ENCODE data around the gene TMSB4Y.

The TMSB4Y gene

GRCh38 chrY:13708038-13708437, 4.3 kb downstream of the TMSB4Y start:
- Histone ChIP-seq H3K9ac (ENCODE audit: low read length) (no peak overlapping the region), H3F3A (ENCODE audit: insufficient read depth, low read length) (no peaks in the 10 kb centered on the region), H3K79me2 (ENCODE audit: low read length) (no peaks in the 10 kb centered on the region), H2AFZ (ENCODE audit: low read length) (no peak overlapping the region), H3K9me2 (replicated peaks; ENCODE audit: insufficient read depth, low read length) (no peaks in the 10 kb centered on the region), H3K9me3 (replicated peaks; ENCODE audit: insufficient read depth, low read length) (no peaks in the 10 kb centered on the region), H4K20me1 (ENCODE audit: insufficient read depth, low read length) (no peaks in the 10 kb centered on the region), H3K27me3 (replicated peaks; ENCODE audit: insufficient read depth, low read length) (no peaks in the 10 kb centered on the region), H3K27ac (ENCODE audit: low read length) (no peak overlapping the region), H3K4me1 (ENCODE audit: low read length) (no peaks in the 10 kb centered on the region), H3K4me2 (ENCODE audit: low read depth, low read length) (no peak overlapping the region), H3K36me3 (replicated peaks; ENCODE audit: insufficient read depth, low read length) (no peaks in the 10 kb centered on the region), H3K4me3 (ENCODE audit: low read length) (no peak overlapping the region)
- DNase-seq = no peak
- no peak for TF ChIP-seq EZH2 (optimal IDR thresholded peaks at IDR 0.05; ENCODE audit: low read depth, low read length)
- TF ChIP-seq, protein P1, sequence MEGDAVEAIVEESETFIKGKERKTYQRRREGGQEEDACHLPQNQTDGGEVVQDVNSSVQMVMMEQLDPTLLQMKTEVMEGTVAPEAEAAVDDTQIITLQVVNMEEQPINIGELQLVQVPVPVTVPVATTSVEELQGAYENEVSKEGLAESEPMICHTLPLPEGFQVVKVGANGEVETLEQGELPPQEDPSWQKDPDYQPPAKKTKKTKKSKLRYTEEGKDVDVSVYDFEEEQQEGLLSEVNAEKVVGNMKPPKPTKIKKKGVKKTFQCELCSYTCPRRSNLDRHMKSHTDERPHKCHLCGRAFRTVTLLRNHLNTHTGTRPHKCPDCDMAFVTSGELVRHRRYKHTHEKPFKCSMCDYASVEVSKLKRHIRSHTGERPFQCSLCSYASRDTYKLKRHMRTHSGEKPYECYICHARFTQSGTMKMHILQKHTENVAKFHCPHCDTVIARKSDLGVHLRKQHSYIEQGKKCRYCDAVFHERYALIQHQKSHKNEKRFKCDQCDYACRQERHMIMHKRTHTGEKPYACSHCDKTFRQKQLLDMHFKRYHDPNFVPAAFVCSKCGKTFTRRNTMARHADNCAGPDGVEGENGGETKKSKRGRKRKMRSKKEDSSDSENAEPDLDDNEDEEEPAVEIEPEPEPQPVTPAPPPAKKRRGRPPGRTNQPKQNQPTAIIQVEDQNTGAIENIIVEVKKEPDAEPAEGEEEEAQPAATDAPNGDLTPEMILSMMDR (IDR thresholded peaks at IDR 0.05; ENCODE audit: low read length) = no peak
- no peak for TF ChIP-seq EZH2phosphoT487 (IDR thresholded peaks at IDR 0.05; ENCODE audit: low read length)

- no peaks in the 10 kb centered on the region for H3K9me2 ChIP-seq (replicated peaks; ENCODE audit: insufficient read depth, low read length)
- TF ChIP-seq EZH2phosphoT487 (IDR thresholded peaks at IDR 0.05; ENCODE audit: low read length) (no peak), EZH2 (optimal IDR thresholded peaks at IDR 0.05; ENCODE audit: low read depth, low read length) (no peak)
- TF ChIP-seq, protein P1 (IDR thresholded peaks at IDR 0.05; ENCODE audit: low read length) = no peak
- H3K27ac ChIP-seq (ENCODE audit: low read length) = no peak overlapping the region
- no peaks in the 10 kb centered on the region for H4K20me1 ChIP-seq (ENCODE audit: insufficient read depth, low read length)
- H3F3A ChIP-seq (ENCODE audit: insufficient read depth, low read length) = no peaks in the 10 kb centered on the region
- H3K4me3 ChIP-seq (ENCODE audit: low read length) = no peak overlapping the region
- H3K36me3 ChIP-seq (replicated peaks; ENCODE audit: insufficient read depth, low read length) = no peaks in the 10 kb centered on the region
- H3K4me2 ChIP-seq (ENCODE audit: low read depth, low read length) = no peak overlapping the region
- H3K79me2 ChIP-seq (ENCODE audit: low read length) = no peaks in the 10 kb centered on the region
- no peak overlapping the region for H3K9ac ChIP-seq (ENCODE audit: low read length)
- H3K27me3 ChIP-seq (replicated peaks; ENCODE audit: insufficient read depth, low read length) = no peaks in the 10 kb centered on the region
- no peaks in the 10 kb centered on the region for H3K4me1 ChIP-seq (ENCODE audit: low read length)
- H2AFZ ChIP-seq (ENCODE audit: low read length) = no peak overlapping the region
- DNase-seq = no peak
- H3K9me3 ChIP-seq (replicated peaks; ENCODE audit: insufficient read depth, low read length) = no peaks in the 10 kb centered on the region
Observed at GRCh38 chrY:13718996-13719395, 15.3 kb downstream of the TMSB4Y start.

DNA sequence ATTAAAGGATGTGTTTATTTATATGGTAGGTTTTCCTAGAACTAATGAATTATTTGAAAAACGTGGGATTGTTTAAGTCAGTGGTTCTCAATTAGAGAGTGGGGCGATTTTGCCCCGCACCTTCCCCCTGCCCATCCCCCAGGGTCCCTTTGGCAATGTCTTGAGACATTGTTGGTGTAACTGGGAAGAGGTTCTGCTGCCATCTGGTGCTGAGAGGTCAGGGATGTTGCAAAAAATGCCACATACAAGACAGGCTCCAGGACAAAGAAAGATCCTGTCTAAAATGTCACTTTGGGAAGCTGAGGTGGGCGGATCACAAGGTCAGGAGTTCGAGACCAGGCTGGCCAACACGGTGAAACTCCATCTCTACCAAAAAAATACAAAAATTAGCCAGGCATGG, 25.8 kb downstream of the TMSB4Y start:
- H3K9ac ChIP-seq (ENCODE audit: low read length) = no peak overlapping the region
- no peaks in the 10 kb centered on the region for H3F3A ChIP-seq (ENCODE audit: insufficient read depth, low read length)
- DNase-seq = no peak
- H3K27me3 ChIP-seq (replicated peaks; ENCODE audit: insufficient read depth, low read length) = no peaks in the 10 kb centered on the region
- no peak overlapping the region for H3K27ac ChIP-seq (ENCODE audit: low read length)
- H3K79me2 ChIP-seq (ENCODE audit: low read length) = no peaks in the 10 kb centered on the region
- no peak overlapping the region for H3K4me3 ChIP-seq (ENCODE audit: low read length)
- no peaks in the 10 kb centered on the region for H3K4me1 ChIP-seq (ENCODE audit: low read length)
- no peak for TF ChIP-seq EZH2phosphoT487 (IDR thresholded peaks at IDR 0.05; ENCODE audit: low read length)
- no peaks in the 10 kb centered on the region for H4K20me1 ChIP-seq (ENCODE audit: insufficient read depth, low read length)
- H2AFZ ChIP-seq (ENCODE audit: low read length) = no peak overlapping the region
- no peak overlapping the region for H3K4me2 ChIP-seq (ENCODE audit: low read depth, low read length)
- H3K9me3 ChIP-seq (replicated peaks; ENCODE audit: insufficient read depth, low read length) = no peaks in the 10 kb centered on the region
- H3K9me2 ChIP-seq (replicated peaks; ENCODE audit: insufficient read depth, low read length) = no peaks in the 10 kb centered on the region
- H3K36me3 ChIP-seq (replicated peaks; ENCODE audit: insufficient read depth, low read length) = no peaks in the 10 kb centered on the region

DNA sequence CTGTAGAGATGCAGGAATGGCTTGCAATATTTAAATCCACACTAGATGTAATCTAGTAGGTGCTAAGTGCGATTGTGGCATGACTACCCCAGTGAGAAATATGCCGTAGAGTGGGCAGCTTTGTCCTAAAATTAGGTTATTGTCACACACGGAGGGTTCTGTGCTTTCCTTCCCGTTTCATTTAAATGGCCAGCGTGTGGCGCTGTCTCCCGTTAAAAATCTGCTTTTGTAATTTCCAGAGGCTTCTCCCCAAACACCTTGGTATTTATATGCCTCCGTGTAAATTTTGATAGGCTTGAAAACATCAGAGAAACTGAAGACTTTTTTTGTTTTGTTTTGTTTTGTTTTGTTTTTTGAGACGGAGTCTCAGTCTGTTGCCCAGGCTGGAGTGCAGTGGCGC, 34.9 kb downstream of the TMSB4Y start:
- no peak for DNase-seq
- Histone ChIP-seq H3K4me1 (ENCODE audit: low read length) (no peaks in the 10 kb centered on the region), H2AFZ (ENCODE audit: low read length) (no peak overlapping the region), H3K9me2 (replicated peaks; ENCODE audit: insufficient read depth, low read length) (no peaks in the 10 kb centered on the region), H3K4me2 (ENCODE audit: low read depth, low read length) (no peak overlapping the region), H3K79me2 (ENCODE audit: low read length) (no peaks in the 10 kb centered on the region), H3K9ac (ENCODE audit: low read length) (no peak overlapping the region), H3K27me3 (replicated peaks; ENCODE audit: insufficient read depth, low read length) (no peaks in the 10 kb centered on the region), H4K20me1 (ENCODE audit: insufficient read depth, low read length) (no peaks in the 10 kb centered on the region), H3K4me3 (ENCODE audit: low read length) (no peak overlapping the region), H3K36me3 (replicated peaks; ENCODE audit: insufficient read depth, low read length) (no peaks in the 10 kb centered on the region), H3F3A (ENCODE audit: insufficient read depth, low read length) (no peaks in the 10 kb centered on the region), H3K9me3 (replicated peaks; ENCODE audit: insufficient read depth, low read length) (no peaks in the 10 kb centered on the region), H3K27ac (ENCODE audit: low read length) (no peak overlapping the region)
- TF ChIP-seq EZH2phosphoT487 (IDR thresholded peaks at IDR 0.05; ENCODE audit: low read length) (no peak), EZH2 (optimal IDR thresholded peaks at IDR 0.05; ENCODE audit: low read depth, low read length) (no peak)
